ENCODE measurements around the gene KCNH3. TPM values are rescaled to one million over a fixed set of nuclear protein-coding genes. Genes with fewer than 3 reads are reported as not detected.

Gene KCNH3
- total RNA-seq, 6 experiments from 2014 or later = 0.09 to 0.25 (median 0.16) TPM; not detected in 3

DNA sequence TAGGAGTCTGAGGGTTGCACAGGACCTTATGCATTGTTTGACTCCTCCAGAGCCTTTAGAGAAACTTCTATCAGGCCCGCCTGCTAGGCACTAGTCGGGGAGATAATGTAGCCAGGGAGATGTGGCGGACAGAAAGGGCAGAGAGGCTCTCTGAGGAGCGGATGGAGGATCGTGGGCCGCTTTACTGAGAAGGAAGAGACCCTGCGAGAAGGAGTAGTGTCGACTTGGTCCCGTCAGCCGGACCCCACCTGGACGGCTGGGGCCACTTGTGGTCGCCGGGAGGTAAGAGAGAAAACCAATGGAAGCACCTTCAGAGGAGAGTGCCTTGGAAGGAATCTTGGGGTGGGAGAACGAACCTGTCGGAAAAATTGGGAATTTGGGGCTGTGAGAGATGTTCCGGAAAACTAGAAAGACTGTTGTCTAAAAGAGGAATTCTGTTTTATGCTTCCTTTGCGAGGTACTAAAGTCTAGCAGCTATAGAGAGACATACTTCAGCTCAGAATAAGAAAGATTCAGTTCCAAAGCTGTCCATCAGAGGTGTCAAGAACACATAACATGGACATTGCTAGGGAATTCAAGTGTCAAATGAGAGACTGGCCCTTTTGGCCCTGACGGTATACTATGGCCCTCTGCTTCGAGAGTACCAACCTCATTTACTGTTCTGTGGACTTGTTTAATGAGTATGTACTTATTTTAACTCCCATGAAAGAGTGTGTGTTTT is 29.8 kb downstream of the KCNH3 start:
- WGBS (ENCODE audit: insufficient coverage, low coverage, low lambda C conversion rate, missing lambda C conversion rate) = 3% methylated on average over 19 of the region's 19 CpGs
- ATAC-seq = peak in 2 of 4 donors; percentile 6 to 33
- no peak for TF ChIP-seq CTCF (IDR thresholded peaks at IDR 0.05)
- TF ChIP-seq POLR2A (IDR thresholded peaks at IDR 0.05) = no peak
- no peaks in the 10 kb centered on the region for H3K27me3 ChIP-seq
- H3K27ac ChIP-seq = peak overlapping the region in 2 of 3 donors; percentile 87 to 88
- H3K4me1 ChIP-seq = peaks cover 0 to 18% (median 0%) of the 10 kb centered on the region in 4 donors
- intact Hi-C loops (cut with DNase I) = no loop called here
- H3K36me3 ChIP-seq = peaks cover 0 to 17% (median 7%) of the 10 kb centered on the region in 4 donors
- DNase-seq = no peak
- H3K4me3 ChIP-seq = peak overlapping the region; percentile 88 to 97 (median 90)
- H3K9me3 ChIP-seq = no peaks in the 10 kb centered on the region

DNA sequence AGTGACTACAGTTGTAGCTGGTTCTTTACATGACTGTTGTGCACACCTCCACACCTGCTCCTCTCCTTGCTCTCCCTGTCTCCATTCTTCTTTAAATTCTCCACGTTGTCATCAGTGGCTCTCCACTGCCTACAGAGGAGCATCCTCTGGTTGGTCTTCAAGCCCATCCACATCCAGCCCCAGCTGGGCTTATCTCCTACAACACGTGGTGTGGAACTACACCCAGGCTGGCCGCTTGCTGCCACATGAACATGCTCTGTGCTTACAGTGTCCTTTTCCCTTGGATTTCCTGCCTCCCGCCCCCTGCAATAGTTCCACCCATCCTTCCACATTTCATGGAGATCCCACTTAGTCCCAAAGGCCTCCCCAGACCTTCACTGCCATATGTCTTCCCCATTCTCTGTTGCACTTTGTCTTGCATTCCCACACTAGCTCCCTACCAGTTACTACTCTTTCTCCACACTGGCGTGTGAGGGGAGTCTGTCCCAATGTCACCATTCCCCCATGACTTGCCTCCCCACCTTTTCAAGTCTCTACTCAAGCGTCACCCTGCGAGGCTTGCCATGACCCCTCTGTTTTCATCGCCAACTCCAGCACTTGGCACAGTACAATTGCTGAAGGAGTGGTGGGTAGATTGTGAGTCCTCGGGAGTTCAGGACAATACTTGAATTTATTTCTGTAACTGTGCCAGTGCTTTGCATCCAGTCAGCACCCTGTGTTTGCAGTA is 38.9 kb downstream of the KCNH3 start:
- Histone ChIP-seq H3K36me3 (no peaks in the 10 kb centered on the region), H3K4me3 (no peak overlapping the region), H3K27me3 (no peaks in the 10 kb centered on the region), H3K27ac (no peak overlapping the region), H3K9me3 (no peaks in the 10 kb centered on the region), H3K4me1 (peaks cover 0 to 3% (median 0%) of the 10 kb centered on the region in 4 donors)
- intact Hi-C loops (cut with DNase I) = no loop called here
- ATAC-seq = no peak
- 79% methylated on average over 9 of the region's 9 CpGs for WGBS (ENCODE audit: insufficient coverage, low coverage, low lambda C conversion rate, missing lambda C conversion rate)
- no peak for DNase-seq
- TF ChIP-seq POLR2A (IDR thresholded peaks at IDR 0.05) = no peak
- no peak for TF ChIP-seq CTCF (IDR thresholded peaks at IDR 0.05)

- H3K27ac ChIP-seq = no peak overlapping the region
- 79% methylated on average over 7 of the region's 13 CpGs for WGBS (ENCODE audit: insufficient coverage, low coverage, low lambda C conversion rate, missing lambda C conversion rate)
- intact Hi-C loops (cut with DNase I) = no loop called here
- H3K4me3 ChIP-seq = no peak overlapping the region
- peaks cover 0 to 3% (median 0%) of the 10 kb centered on the region in 4 donors for H3K4me1 ChIP-seq
- TF ChIP-seq POLR2A (IDR thresholded peaks at IDR 0.05) (no peak), CTCF (IDR thresholded peaks at IDR 0.05) (no peak)
- ATAC-seq (no peak), DNase-seq (no peak)
- H3K36me3 ChIP-seq = no peaks in the 10 kb centered on the region
- H3K27me3 ChIP-seq = no peaks in the 10 kb centered on the region
- no peaks in the 10 kb centered on the region for H3K9me3 ChIP-seq
Measured at GRCh38 chr12:49578471-49579112, 39.8 kb downstream of the KCNH3 start.

DNA sequence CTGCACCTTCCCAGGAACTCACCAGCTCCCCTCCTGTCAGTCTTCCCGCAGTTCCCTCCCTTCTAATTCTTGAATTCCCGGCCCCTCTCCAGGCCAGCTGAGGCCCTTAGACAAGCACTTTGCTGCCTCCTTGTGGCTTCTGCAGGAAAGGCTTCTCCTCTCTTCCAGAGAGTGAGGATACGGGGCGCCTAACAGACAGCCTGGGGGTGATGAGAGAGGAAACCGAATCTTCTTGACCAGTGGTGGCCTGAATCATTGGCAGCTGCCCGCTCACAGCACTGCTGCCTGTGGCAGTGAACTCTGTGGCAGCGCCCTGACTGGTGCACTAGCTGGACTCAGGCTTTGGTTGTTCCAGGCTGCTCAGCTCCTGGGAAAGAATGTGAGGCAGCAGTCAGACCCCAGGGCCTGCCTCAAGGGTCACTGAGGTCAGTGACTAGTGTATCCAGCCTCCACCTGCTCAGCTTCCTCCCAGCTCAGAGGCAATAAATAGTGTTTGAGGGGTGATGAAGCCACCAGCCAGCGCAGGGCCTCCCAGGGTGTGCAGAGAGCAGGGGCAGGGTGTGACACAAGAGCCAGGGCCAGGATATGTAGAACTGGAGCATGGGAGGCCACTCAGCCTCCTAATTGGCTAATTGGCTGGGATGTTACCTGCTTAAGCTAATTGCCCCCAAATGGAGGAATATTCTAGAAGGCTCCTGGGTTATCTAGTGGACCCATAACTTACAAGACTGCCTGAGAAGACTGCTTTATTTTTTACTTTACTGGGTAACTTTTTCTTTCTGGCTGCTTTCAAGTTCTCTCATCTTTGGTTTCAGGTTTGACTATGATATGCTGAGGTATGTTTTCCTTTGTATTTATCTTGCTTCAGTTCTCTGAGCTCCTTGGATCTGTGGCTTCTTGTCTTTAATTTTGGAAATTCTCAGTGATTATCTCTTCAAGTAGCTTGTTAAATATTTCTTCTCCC is 42.0 kb downstream of the KCNH3 start:
- 0% methylated on average over 6 of the region's 8 CpGs for whole genome bisulfite sequencing (ENCODE audit: insufficient coverage, low coverage, low lambda C conversion rate, missing lambda C conversion rate)
- peak in 2 of 3 donors; percentile 57 to 68 for DNase-seq
- TF ChIP-seq POLR2A (IDR thresholded peaks at IDR 0.05) (no peak), CTCF (IDR thresholded peaks at IDR 0.05) (peak; percentile 73 to 82 (median 80))
- no peak overlapping the region for H3K27ac ChIP-seq
- no peak overlapping the region for H3K4me3 ChIP-seq
- no peaks in the 10 kb centered on the region for H3K9me3 ChIP-seq
- H3K36me3 ChIP-seq = no peaks in the 10 kb centered on the region
- no peaks in the 10 kb centered on the region for H3K27me3 ChIP-seq
- peak; percentile 87 to 95 (median 90) for ATAC-seq
- intact Hi-C loops (cut with DNase I) = no loop called here
- H3K4me1 ChIP-seq = peaks cover 0 to 3% (median 0%) of the 10 kb centered on the region in 4 donors

Data from right lobe of liver (tissue), 6 donors.